Erythroblast (primary cell): Measurements from ENCODE around the gene ZCRB1.

Experiments used
- GATA1 ChIP-seq: IDR thresholded peaks from 2 replicates; pipeline ENCODE4 v1.6.1; 2011; ENCODE audit warnings: low read depth, mild to moderate bottlenecking, control low read depth, low read length, moderate library complexity
- POLR2A ChIP-seq: IDR thresholded peaks from 2 replicates; pipeline ENCODE4 v1.6.1; 2011; ENCODE audit warnings: mild to moderate bottlenecking, low read length

- no peak for TF ChIP-seq POLR2A
- TF ChIP-seq GATA1: no peak
Observed at GRCh38 chr12:42332301-42333285, 6.7 kb upstream of the ZCRB1 start.
